Naive thymus-derived CD4-positive, alpha-beta T cell (primary cell): ENCODE measurements around the gene PCK2. TPM values are rescaled to one million over a fixed set of nuclear protein-coding genes. Genes with fewer than 3 reads are reported as not detected.

Experiments used
- ATAC-seq: fragments of 150-1000 bp; cut with Tn5 transposase; 2 replicates; pipeline ENCODE4 v1.10.0; 2021; ENCODE audit warnings: mild to moderate bottlenecking, moderate library complexity
- CTCF ChIA-PET: fragments of 350-600 bp; sonication (Branson Sonifier 250); formaldehyde crosslinking; loops from one replicate; lab custom pipeline; 2021; ENCODE audit warnings: antibody characterized with exemption; lab: Charles Lee
- POLR2A ChIA-PET: fragments of 350-600 bp; sonication (Branson Sonifier 250); formaldehyde crosslinking; loops from one replicate; lab custom pipeline; 2021; ENCODE audit warnings: antibody characterized with exemption, inconsistent platforms; lab: Charles Lee
- DNase-seq, 9 donors: peaks; one replicate each; pipeline versions ENCODE4 v3.0.0 to v3.0.0-alpha.2; 2020 to 2022; ENCODE audit warnings: mixed read lengths in 1 of 9
- H3K27ac ChIP-seq: one replicate; pipeline ENCODE4 v1.7.0; 2013; ENCODE audit warnings: mild to moderate bottlenecking, low read depth, low read length, moderate library complexity
- H3K27me3 ChIP-seq, 2 donors: one replicate each; pipeline ENCODE4 v1.7.0; 2013; ENCODE audit warnings: low read length in 2 of 2, mild to moderate bottlenecking in 2 of 2, moderate library complexity in 2 of 2; ENCODE audit not compliant: control insufficient read depth in 2 of 2, insufficient read depth in 2 of 2
- H3K36me3 ChIP-seq, 3 experiments: 1 replicate in 2 of 3; 2 replicates in 1 of 3; pipeline ENCODE4 v1.7.0; 2013; ENCODE audit warnings: low read length in 3 of 3, mild to moderate bottlenecking in 3 of 3, moderate library complexity in 1 of 3; ENCODE audit not compliant: insufficient read depth in 3 of 3, control insufficient read depth in 2 of 3
- H3K4me1 ChIP-seq, 2 donors: one replicate each; pipeline ENCODE4 v1.7.0; 2013; ENCODE audit warnings: low read length in 2 of 2, mild to moderate bottlenecking in 2 of 2, moderate library complexity in 1 of 2; ENCODE audit not compliant: control insufficient read depth in 2 of 2, insufficient read depth in 2 of 2
- H3K4me3 ChIP-seq: 2 replicates; pipeline ENCODE4 v1.7.0; 2013; ENCODE audit warnings: mild to moderate bottlenecking, low read length
- H3K9me3 ChIP-seq, 3 experiments: 1 replicate in 2 of 3; 2 replicates in 1 of 3; pipeline ENCODE4 v1.7.0; 2013; ENCODE audit warnings: low read length in 3 of 3; ENCODE audit not compliant: control insufficient read depth in 2 of 3
- H3K27ac Mint-ChIP-seq, 9 donors: one replicate each; pipeline ENCODE4 v1.8.0; 2020 to 2022; ENCODE audit warnings: mixed read lengths in 9 of 9, mild to moderate bottlenecking in 8 of 9, moderate library complexity in 5 of 9, inconsistent platforms in 2 of 9
- H3K27me3 Mint-ChIP-seq, 5 donors: one replicate each; pipeline ENCODE4 v1.8.0; 2021 to 2022; ENCODE audit warnings: mixed read lengths in 5 of 5, mild to moderate bottlenecking in 1 of 5
- H3K36me3 Mint-ChIP-seq, 5 donors: one replicate each; pipeline ENCODE4 v1.8.0; 2020 to 2022; ENCODE audit warnings: mixed read lengths in 5 of 5, mild to moderate bottlenecking in 3 of 5, inconsistent platforms in 1 of 5
- H3K4me1 Mint-ChIP-seq, 7 donors: one replicate each; pipeline ENCODE4 v1.8.0; 2020 to 2022; ENCODE audit warnings: mixed read lengths in 7 of 7, mild to moderate bottlenecking in 3 of 7, inconsistent platforms in 1 of 7
- H3K4me3 Mint-ChIP-seq, 10 donors: one replicate each; pipeline ENCODE4 v1.8.0; 2020 to 2022; ENCODE audit warnings: mild to moderate bottlenecking in 10 of 10, mixed read lengths in 10 of 10, moderate library complexity in 6 of 10, inconsistent platforms in 2 of 10
- H3K9me3 Mint-ChIP-seq, 11 donors: one replicate each; pipeline ENCODE4 v1.8.0; 2020 to 2022; ENCODE audit warnings: mixed read lengths in 11 of 11, mild to moderate bottlenecking in 4 of 11, inconsistent platforms in 1 of 11, moderate library complexity in 1 of 11
- intact Hi-C, 2 donors: fragments of 100-400 bp; cut with micrococcal nuclease; formaldehyde crosslinking; loops; one replicate each; pipeline ENCODE4 v1.15.1; 2023
- polyA plus RNA-seq, 2 donors: library from polyadenylated mRNA; unstranded; fragments of 300-500 nt; fragmentation: Illumina TruSeq; gene quantifications; one replicate each; pipeline ENCODE4 v1.2.3, GENCODE V29; 2021
- total RNA-seq, 6 experiments: library from RNA in 5 of 6; stranded (reverse) in 5 of 6; gene quantifications; 1 replicate in 5 of 6; 2 replicates in 1 of 6; pipeline ENCODE4 v1.2.3 and lab custom pipeline; 2021 to 2026

Gene PCK2
- total and polyA plus RNA-seq, 7 experiments from 2014 or later = 7.2 to 56.2 (median 14.4) TPM

DNA sequence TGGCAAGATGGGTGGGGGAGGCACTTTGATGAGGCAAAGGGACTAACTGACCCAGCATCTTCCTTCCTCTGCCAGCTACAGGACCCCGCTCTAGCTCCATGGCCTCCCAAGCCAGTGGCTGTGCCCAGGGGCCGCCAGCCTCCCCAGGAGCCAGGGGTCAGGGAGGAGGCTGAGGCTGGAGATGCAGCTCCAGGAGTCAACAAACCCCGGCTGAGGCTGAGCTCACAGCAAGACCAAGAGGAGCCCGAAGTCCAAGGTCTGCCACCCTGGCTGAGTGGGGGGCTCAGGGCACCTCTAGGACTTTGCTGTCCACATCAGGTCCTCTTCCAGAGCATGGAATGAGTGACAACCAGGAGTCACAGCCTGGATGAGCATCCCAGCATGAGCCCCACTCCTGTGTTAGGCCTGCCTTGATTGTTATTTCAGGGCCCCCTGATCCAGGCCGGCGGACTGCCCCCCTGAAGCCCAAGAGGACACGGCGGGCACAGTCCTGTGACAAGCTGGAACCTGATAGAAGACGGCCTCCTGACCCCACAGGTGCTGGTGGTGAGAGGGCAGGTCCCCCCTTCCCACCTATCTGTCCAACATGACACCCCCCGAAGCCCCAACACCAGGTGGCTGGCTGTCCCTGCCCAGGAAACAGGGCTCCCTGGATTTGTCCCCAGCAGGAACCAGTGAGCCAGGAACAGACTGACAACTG, 25.2 kb upstream of the PCK2 start:
- H3K27me3 Mint-ChIP-seq = peaks cover 0 to 13% (median 5%) of the 10 kb centered on the region in 5 donors
- ATAC-seq (no peak), DNase-seq (no peak)
- Histone ChIP-seq H3K4me3 (no peak overlapping the region), H3K4me1 (no peaks in the 10 kb centered on the region), H3K27me3 (no peaks in the 10 kb centered on the region), H3K9me3 (no peaks in the 10 kb centered on the region), H3K27ac (no peak overlapping the region), H3K36me3 (no peaks in the 10 kb centered on the region)
- H3K4me1 Mint-ChIP-seq = peaks cover 0 to 6% (median 0%) of the 10 kb centered on the region in 7 donors
- no peak overlapping the region for H3K27ac Mint-ChIP-seq
- intact Hi-C loops = no loop called here
- H3K4me3 Mint-ChIP-seq = no peak overlapping the region
- H3K36me3 Mint-ChIP-seq = no peaks in the 10 kb centered on the region
- ChIA-PET POLR2A (interaction anchor here (0.6 kb wide), 1 partner anchor 11 kb away, joined by 3 read pairs; no protein-coding TSS in a partner anchor), CTCF (interaction anchor here (0.6 kb wide), 1 partner anchor 25 kb away, joined by 3 read pairs; no protein-coding TSS in a partner anchor)
- no peaks in the 10 kb centered on the region for H3K9me3 Mint-ChIP-seq

DNA sequence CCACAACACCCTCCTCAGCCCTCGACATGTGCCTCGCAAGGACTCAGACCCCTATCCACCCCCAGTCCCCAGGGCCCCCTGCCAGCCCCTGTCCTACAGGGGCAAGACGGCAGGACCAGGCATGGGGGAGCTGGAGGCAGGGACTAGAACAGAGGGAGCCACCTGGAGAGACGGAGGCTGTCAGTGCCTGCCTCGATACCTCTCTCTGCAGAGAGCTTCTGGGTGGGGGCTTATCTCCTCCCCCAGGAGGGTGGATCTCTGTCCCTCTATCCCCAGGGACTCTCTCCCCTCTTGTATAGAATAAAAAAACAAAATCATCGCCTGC, 24.7 kb upstream of the PCK2 start:
- Mint-ChIP-seq H3K9me3 (no peaks in the 10 kb centered on the region), H3K36me3 (no peaks in the 10 kb centered on the region), H3K27ac (no peak overlapping the region), H3K27me3 (peaks cover 0 to 13% (median 5%) of the 10 kb centered on the region in 5 donors), H3K4me3 (no peak overlapping the region), H3K4me1 (peaks cover 0 to 6% (median 0%) of the 10 kb centered on the region in 7 donors)
- no peaks in the 10 kb centered on the region for H3K9me3 ChIP-seq
- DNase-seq (no peak), ATAC-seq (no peak)
- POLR2A ChIA-PET = no interaction called here
- H3K4me1 ChIP-seq = no peaks in the 10 kb centered on the region
- no peaks in the 10 kb centered on the region for H3K36me3 ChIP-seq
- no peak overlapping the region for H3K4me3 ChIP-seq
- no peaks in the 10 kb centered on the region for H3K27me3 ChIP-seq
- CTCF ChIA-PET = no interaction called here
- intact Hi-C loops = no loop called here
- no peak overlapping the region for H3K27ac ChIP-seq

DNA sequence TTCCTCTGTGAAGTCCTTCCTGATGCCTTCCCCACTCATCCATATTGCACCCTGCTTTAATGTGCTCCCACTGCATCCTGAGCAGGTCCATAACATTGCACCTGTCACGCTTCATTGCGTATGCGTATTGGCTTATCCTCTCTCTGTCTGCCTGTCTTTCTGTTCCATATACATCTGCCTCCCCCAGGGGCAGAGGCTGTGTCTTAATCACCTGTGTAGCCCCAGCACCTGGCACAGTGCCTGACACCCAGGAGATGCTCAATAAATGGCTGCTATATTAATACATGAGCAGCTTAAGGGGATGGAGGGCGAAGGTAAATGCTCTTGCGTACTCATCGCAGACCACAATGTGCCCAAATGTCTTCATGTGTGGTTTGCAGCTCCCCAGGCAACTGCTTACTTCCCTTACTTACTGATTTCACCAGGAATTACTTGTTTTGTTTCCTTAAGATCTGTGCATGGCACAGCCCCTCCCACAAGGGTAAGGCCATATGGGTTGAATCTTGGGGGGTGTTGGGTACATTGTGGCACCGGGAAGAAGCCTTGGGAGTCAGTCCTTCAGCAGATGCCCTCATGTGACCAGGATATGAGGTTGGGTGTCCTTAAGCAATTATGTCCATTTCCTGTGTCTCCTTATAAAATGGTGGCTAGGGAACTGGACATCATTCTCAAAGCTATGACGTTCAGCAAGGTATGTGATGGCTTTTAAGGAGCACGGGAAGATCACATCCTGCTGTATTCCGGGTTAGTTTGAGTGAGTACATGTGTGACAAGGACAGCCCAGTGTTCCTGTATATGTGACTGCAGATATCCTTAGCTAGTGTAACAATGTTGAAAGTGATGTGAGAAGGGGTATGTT, 23.6 kb upstream of the PCK2 start:
- Histone ChIP-seq H3K9me3 (no peaks in the 10 kb centered on the region), H3K27me3 (no peaks in the 10 kb centered on the region), H3K27ac (no peak overlapping the region), H3K4me1 (no peaks in the 10 kb centered on the region), H3K4me3 (no peak overlapping the region), H3K36me3 (no peaks in the 10 kb centered on the region)
- Mint-ChIP-seq H3K4me1 (peaks cover 0 to 6% (median 0%) of the 10 kb centered on the region in 7 donors), H3K4me3 (no peak overlapping the region), H3K36me3 (no peaks in the 10 kb centered on the region), H3K27me3 (peaks cover 0 to 13% (median 5%) of the 10 kb centered on the region in 5 donors), H3K27ac (no peak overlapping the region), H3K9me3 (no peaks in the 10 kb centered on the region)
- intact Hi-C loops = no loop called here
- DNase-seq (no peak), ATAC-seq (no peak)
- ChIA-PET POLR2A (interaction anchor here (1.6 kb wide), 1 partner anchor 10 kb away, joined by 4 read pairs; no protein-coding TSS in a partner anchor), CTCF (no interaction called here)

DNA sequence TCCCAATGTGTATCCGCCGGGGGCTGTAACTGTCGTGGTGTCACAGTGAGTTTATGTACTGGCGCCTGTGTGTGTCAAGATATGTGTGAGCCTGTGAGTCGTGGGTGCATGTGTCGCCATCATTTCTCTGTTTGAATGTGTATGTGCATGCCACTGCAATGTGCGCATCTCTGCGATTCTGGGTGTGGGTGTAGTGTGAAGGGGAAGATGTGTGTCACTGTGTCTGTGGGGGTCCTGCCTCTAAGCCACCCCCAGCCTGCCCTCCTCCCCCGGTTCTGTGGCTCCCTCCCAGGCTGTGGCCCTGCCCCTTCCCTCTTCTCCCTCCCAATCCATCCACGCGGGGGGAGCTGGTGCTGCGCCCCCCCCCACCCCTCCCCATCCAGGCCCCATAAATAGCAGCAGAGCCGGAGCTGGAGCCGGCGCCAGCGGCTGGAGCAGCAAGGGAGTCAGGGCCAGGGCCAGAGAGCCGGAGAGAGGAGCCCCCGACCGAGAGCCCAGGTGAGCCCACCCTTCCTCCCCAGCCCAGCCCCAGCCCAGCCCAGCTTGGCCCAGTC, 22.9 kb upstream of the PCK2 start, which contains the start of gene CPNE6:
CPNE6 (plus strand) TSS at position 419 of the 554 bp plus-strand sequence. CDS start 1,375 bp downstream, outside the sequence.
- H3K9me3 Mint-ChIP-seq = no peaks in the 10 kb centered on the region
- Histone ChIP-seq H3K9me3 (no peaks in the 10 kb centered on the region), H3K36me3 (no peaks in the 10 kb centered on the region), H3K27me3 (no peaks in the 10 kb centered on the region), H3K4me1 (no peaks in the 10 kb centered on the region), H3K4me3 (no peak within 1 kb of the TSS), H3K27ac (no peak within 1 kb of the TSS)
- CTCF ChIA-PET = no interaction called here
- H3K36me3 Mint-ChIP-seq = no peaks in the 10 kb centered on the region
- DNase-seq = peak in 1 of 9 donors; percentile 48
- POLR2A ChIA-PET = interaction anchor here (1.3 to 1.6 kb wide), 2 partner anchors 10 kb away, joined by 4 to 5 read pairs; no protein-coding TSS in a partner anchor
- ATAC-seq = no peak
- H3K4me3 Mint-ChIP-seq = no peak within 1 kb of the TSS
- intact Hi-C loops = no loop called here
- H3K4me1 Mint-ChIP-seq = peaks cover 0 to 8% (median 0%) of the 10 kb centered on the region in 7 donors
- no peak within 1 kb of the TSS for H3K27ac Mint-ChIP-seq
- H3K27me3 Mint-ChIP-seq = peaks cover 0 to 13% (median 5%) of the 10 kb centered on the region in 5 donors

DNA sequence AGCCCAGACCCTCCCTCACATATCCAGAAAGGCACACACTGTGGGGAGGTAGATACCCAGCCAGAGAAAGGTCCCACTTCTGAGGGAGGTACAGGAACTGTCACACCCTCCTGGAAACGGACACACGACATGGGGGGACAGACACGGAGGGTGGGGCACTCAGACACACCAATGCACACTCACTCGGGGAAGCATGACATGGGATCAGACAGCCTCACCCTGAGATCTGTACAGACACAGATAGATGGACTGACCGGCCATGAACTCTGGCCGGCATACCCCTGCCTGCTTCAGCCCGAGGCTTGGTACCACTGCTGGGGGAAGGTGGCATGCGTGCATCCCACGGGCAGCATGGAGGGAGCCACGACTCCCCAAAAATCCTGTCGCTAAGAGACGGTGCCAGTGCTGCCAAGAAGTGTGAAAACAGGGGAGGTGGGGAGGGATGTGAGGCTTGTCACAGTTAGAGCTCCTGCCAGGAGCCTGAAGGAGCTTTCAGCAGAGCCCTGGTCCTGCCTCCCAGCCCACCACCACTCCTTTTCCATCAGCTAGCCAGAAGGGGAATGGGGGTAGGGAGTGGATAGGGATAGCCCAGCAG, 22.2 kb upstream of the PCK2 start:
- Mint-ChIP-seq H3K36me3 (no peaks in the 10 kb centered on the region), H3K27me3 (peaks cover 0 to 13% (median 5%) of the 10 kb centered on the region in 5 donors), H3K4me1 (peaks cover 0 to 8% (median 0%) of the 10 kb centered on the region in 7 donors), H3K4me3 (no peak overlapping the region), H3K9me3 (no peaks in the 10 kb centered on the region), H3K27ac (no peak overlapping the region)
- DNase-seq = no peak
- ChIA-PET CTCF (interaction anchor here (1.7 to 1.8 kb wide), 2 partner anchors 14 to 18 kb away, joined by 5 to 6 read pairs; no protein-coding TSS in a partner anchor), POLR2A (interaction anchor here (1.3 kb wide), 1 partner anchor 10 kb away, joined by 5 read pairs; no protein-coding TSS in a partner anchor)
- Histone ChIP-seq H3K27me3 (no peaks in the 10 kb centered on the region), H3K9me3 (no peaks in the 10 kb centered on the region), H3K4me3 (no peak overlapping the region), H3K27ac (no peak overlapping the region), H3K36me3 (no peaks in the 10 kb centered on the region), H3K4me1 (no peaks in the 10 kb centered on the region)
- intact Hi-C loops = no loop called here
- ATAC-seq = no peak

DNA sequence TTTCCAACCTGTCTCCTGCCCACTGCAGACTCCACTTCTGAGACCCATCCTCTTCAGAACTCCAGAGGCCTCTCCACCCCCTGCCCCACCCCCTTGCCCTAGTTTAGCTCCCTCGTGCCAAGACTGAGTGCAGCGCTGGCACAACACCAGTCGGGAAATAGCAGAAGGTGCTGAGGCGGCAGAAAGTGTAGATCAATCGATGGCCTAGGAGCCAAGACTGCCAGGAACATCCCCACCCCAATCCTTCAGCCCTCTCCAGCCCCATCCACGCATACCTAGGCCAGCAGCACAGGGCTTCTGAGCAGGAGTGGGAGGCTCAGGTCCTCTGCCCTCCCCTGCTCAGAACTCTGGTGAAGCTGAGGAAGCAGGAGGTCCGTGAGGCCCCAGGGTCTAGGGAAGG, 21.7 kb upstream of the PCK2 start:
- intact Hi-C loops = no loop called here
- Mint-ChIP-seq H3K4me1 (peaks cover 0 to 8% (median 0%) of the 10 kb centered on the region in 7 donors), H3K36me3 (no peaks in the 10 kb centered on the region), H3K27me3 (peaks cover 0 to 13% (median 5%) of the 10 kb centered on the region in 5 donors), H3K27ac (no peak overlapping the region), H3K4me3 (no peak overlapping the region), H3K9me3 (no peaks in the 10 kb centered on the region)
- no peak overlapping the region for H3K4me3 ChIP-seq
- no peaks in the 10 kb centered on the region for H3K36me3 ChIP-seq
- DNase-seq = no peak
- ATAC-seq = no peak
- H3K27ac ChIP-seq = no peak overlapping the region
- ChIA-PET POLR2A (interaction anchor here (1.3 kb wide), 1 partner anchor 9 kb away, joined by 5 read pairs; no protein-coding TSS in a partner anchor), CTCF (interaction anchor here (1.7 to 1.8 kb wide), 2 partner anchors 14 to 18 kb away, joined by 5 to 6 read pairs; no protein-coding TSS in a partner anchor)
- H3K4me1 ChIP-seq = no peaks in the 10 kb centered on the region
- no peaks in the 10 kb centered on the region for H3K27me3 ChIP-seq
- H3K9me3 ChIP-seq = no peaks in the 10 kb centered on the region
